WTC11 (cell line): ENCODE results near the gene PLPP7. TPM values are rescaled to one million over a fixed set of nuclear protein-coding genes. Genes with fewer than 3 reads are reported as not detected.

ENCODE experiments used
- ATAC-seq: fragments of 200-7000 bp; cut with Tn5 transposase; 2 replicates; pipeline ENCODE4 v1.10.0; 2021; ENCODE audit warnings: mild to moderate bottlenecking, moderate library complexity
- CTCF ChIA-PET: fragments of 300-600 bp; sonication (Branson Sonifier 250); formaldehyde crosslinking; loops from one replicate; lab custom pipeline; 2021; ENCODE audit warnings: antibody characterized with exemption; lab: Charles Lee
- POLR2A ChIA-PET: fragments of 350-600 bp; sonication (Branson Sonifier 250); formaldehyde crosslinking; loops from one replicate; lab custom pipeline; 2021; ENCODE audit warnings: antibody characterized with exemption; lab: Charles Lee
- DNase-seq: peaks from one replicate; pipeline ENCODE4 v3.0.0; 2021; ENCODE audit warnings: low spot score
- H3K27ac Mint-ChIP-seq: 2 replicates; pipeline ENCODE4 v1.8.0; 2021; ENCODE audit warnings: mixed read lengths
- H3K27me3 Mint-ChIP-seq: 2 replicates; pipeline ENCODE4 v1.8.0; 2021; ENCODE audit warnings: low read depth, mild to moderate bottlenecking, moderate library complexity, mixed read lengths
- H3K36me3 Mint-ChIP-seq: 2 replicates; pipeline ENCODE4 v1.8.0; 2021; ENCODE audit warnings: mixed read lengths
- H3K4me1 Mint-ChIP-seq: 2 replicates; pipeline ENCODE4 v1.8.0; 2022; ENCODE audit warnings: mixed read lengths
- H3K4me3 Mint-ChIP-seq: 2 replicates; pipeline ENCODE4 v1.8.0; 2021; ENCODE audit warnings: mild to moderate bottlenecking, moderate library complexity, mixed read lengths
- H3K9me3 Mint-ChIP-seq: 2 replicates; pipeline ENCODE4 v1.8.0; 2021; ENCODE audit warnings: mixed read lengths
- ATF3 ChIP-seq: sonication (generic); formaldehyde crosslinking; conservative IDR thresholded peaks from 2 replicates; pipeline ENCODE4 v1.8.1; 2022; ENCODE audit warnings: mild to moderate bottlenecking, missing genetic modification reagents
- ATF6 ChIP-seq: sonication (generic); formaldehyde crosslinking; IDR thresholded peaks from 2 replicates; pipeline ENCODE4 v1.8.1; 2023; ENCODE audit warnings: mild to moderate bottlenecking, missing genetic modification reagents
- CBFB ChIP-seq: sonication (generic); formaldehyde crosslinking; IDR thresholded peaks from 2 replicates; pipeline ENCODE4 v1.8.1; 2022; ENCODE audit warnings: mild to moderate bottlenecking, low read depth, missing genetic modification reagents
- ELF4 ChIP-seq: sonication (generic); formaldehyde crosslinking; IDR thresholded peaks from 2 replicates; pipeline ENCODE4 v1.8.1; 2022; ENCODE audit warnings: low read depth, mild to moderate bottlenecking, moderate library complexity, missing genetic modification reagents
- ETV6 ChIP-seq: sonication (generic); formaldehyde crosslinking; IDR thresholded peaks from 2 replicates; pipeline ENCODE4 v1.8.1; 2022; ENCODE audit warnings: mild to moderate bottlenecking, missing genetic modification reagents
- FOXK1 ChIP-seq: sonication (generic); formaldehyde crosslinking; IDR thresholded peaks from 2 replicates; pipeline ENCODE4 v1.8.0; 2022; ENCODE audit warnings: mild to moderate bottlenecking, moderate library complexity, missing genetic modification reagents
- FOXP1 ChIP-seq: sonication (generic); formaldehyde crosslinking; IDR thresholded peaks from 2 replicates; pipeline ENCODE4 v1.8.0; 2022; ENCODE audit warnings: missing genetic modification reagents, mild to moderate bottlenecking, moderate library complexity, borderline replicate concordance
- MXD4 ChIP-seq: fragments of 250-450 bp; sonication (Bioruptor Pico); IDR thresholded peaks from 2 replicates; pipeline ENCODE4 v1.8.0; 2021; ENCODE audit warnings: mild to moderate bottlenecking, moderate library complexity, borderline replicate concordance
- MYBL2 ChIP-seq: sonication (generic); formaldehyde crosslinking; IDR thresholded peaks from 2 replicates; pipeline ENCODE4 v1.8.1; 2023; ENCODE audit warnings: mild to moderate bottlenecking, moderate library complexity, missing genetic modification reagents
- SOX15 ChIP-seq: fragments of 250-450 bp; sonication (Bioruptor Pico); IDR thresholded peaks from 2 replicates; pipeline ENCODE4 v1.9.0; 2021; ENCODE audit warnings: mild to moderate bottlenecking
- SP1 ChIP-seq: sonication (generic); formaldehyde crosslinking; conservative IDR thresholded peaks from 2 replicates; pipeline ENCODE4 v1.8.1; 2022; ENCODE audit warnings: missing genetic modification reagents
- STAT6 ChIP-seq: sonication (generic); formaldehyde crosslinking; conservative IDR thresholded peaks from 2 replicates; pipeline ENCODE4 v1.8.1; 2023; ENCODE audit warnings: mild to moderate bottlenecking, low read depth, missing genetic modification reagents, moderate library complexity
- ZNF317 ChIP-seq: sonication (generic); formaldehyde crosslinking; IDR thresholded peaks from 2 replicates; pipeline ENCODE4 v1.8.1; 2023; ENCODE audit warnings: low read depth, mild to moderate bottlenecking, moderate library complexity, missing genetic modification reagents, borderline replicate concordance
- total RNA-seq: library from RNA; stranded (reverse); gene quantifications from 3 replicates; pipeline ENCODE4 v1.2.3, GENCODE V29; 2021
- TF ChIP-seq, protein P1 (sequence below): sonication (generic); formaldehyde crosslinking; IDR thresholded peaks from 2 replicates; pipeline ENCODE4 v1.8.1; 2022; ENCODE audit warnings: low read depth, mild to moderate bottlenecking, moderate library complexity, missing genetic modification reagents, borderline replicate concordance
- TF ChIP-seq, protein P2 (sequence below): sonication (generic); formaldehyde crosslinking; IDR thresholded peaks from 2 replicates; pipeline ENCODE4 v1.8.1; 2022; ENCODE audit warnings: mild to moderate bottlenecking, moderate library complexity, missing genetic modification reagents
- TF ChIP-seq, protein P3 (sequence below): sonication (generic); formaldehyde crosslinking; IDR thresholded peaks from 2 replicates; pipeline ENCODE4 v1.8.0; 2022; ENCODE audit warnings: missing genetic modification reagents
- TF ChIP-seq, protein P4 (sequence below): fragments of 250-450 bp; sonication (Bioruptor Pico); IDR thresholded peaks from 2 replicates; pipeline ENCODE4 v1.9.0; 2021; ENCODE audit warnings: moderate library complexity, mild to moderate bottlenecking, inconsistent platforms, borderline replicate concordance

The PLPP7 gene
- total RNA-seq, 1 experiment from 2014 or later, result 4.2 TPM

- DNase-seq (no peak), ATAC-seq (no peak)
- no peaks in the 10 kb centered on the region for H3K36me3 Mint-ChIP-seq
- no peaks in the 10 kb centered on the region for H3K27me3 Mint-ChIP-seq
- CTCF ChIA-PET, result interaction anchor here (3.6 kb wide), 1 partner anchor 39 kb away, joined by 12 read pairs; no protein-coding TSS in a partner anchor
- no peak overlapping the region; the same call in 1 of the 2 replicates for H3K27ac Mint-ChIP-seq
- H3K4me3 Mint-ChIP-seq, result no peak overlapping the region
- H3K9me3 Mint-ChIP-seq, result no peaks in the 10 kb centered on the region
- POLR2A ChIA-PET, result interaction anchor here (1.0 kb wide), 1 partner anchor 41 kb away, joined by 3 read pairs; no protein-coding TSS in a partner anchor
- no peaks in the 10 kb centered on the region for H3K4me1 Mint-ChIP-seq
- TF ChIP-seq FOXK1 (CRISPR knock-in tag) (no peak), MXD4 (no peak), CBFB (CRISPR knock-in tag) (no peak), STAT6 (no peak), ETV6 (no peak)
- TF ChIP-seq, protein P1, sequence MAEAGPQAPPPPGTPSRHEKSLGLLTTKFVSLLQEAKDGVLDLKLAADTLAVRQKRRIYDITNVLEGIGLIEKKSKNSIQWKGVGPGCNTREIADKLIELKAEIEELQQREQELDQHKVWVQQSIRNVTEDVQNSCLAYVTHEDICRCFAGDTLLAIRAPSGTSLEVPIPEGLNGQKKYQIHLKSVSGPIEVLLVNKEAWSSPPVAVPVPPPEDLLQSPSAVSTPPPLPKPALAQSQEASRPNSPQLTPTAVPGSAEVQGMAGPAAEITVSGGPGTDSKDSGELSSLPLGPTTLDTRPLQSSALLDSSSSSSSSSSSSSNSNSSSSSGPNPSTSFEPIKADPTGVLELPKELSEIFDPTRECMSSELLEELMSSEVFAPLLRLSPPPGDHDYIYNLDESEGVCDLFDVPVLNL (CRISPR knock-in tag), result no peak
- TF ChIP-seq, protein P2, sequence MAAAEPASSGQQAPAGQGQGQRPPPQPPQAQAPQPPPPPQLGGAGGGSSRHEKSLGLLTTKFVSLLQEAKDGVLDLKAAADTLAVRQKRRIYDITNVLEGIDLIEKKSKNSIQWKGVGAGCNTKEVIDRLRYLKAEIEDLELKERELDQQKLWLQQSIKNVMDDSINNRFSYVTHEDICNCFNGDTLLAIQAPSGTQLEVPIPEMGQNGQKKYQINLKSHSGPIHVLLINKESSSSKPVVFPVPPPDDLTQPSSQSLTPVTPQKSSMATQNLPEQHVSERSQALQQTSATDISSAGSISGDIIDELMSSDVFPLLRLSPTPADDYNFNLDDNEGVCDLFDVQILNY (CRISPR knock-in tag), result no peak
- TF ChIP-seq, protein P3, sequence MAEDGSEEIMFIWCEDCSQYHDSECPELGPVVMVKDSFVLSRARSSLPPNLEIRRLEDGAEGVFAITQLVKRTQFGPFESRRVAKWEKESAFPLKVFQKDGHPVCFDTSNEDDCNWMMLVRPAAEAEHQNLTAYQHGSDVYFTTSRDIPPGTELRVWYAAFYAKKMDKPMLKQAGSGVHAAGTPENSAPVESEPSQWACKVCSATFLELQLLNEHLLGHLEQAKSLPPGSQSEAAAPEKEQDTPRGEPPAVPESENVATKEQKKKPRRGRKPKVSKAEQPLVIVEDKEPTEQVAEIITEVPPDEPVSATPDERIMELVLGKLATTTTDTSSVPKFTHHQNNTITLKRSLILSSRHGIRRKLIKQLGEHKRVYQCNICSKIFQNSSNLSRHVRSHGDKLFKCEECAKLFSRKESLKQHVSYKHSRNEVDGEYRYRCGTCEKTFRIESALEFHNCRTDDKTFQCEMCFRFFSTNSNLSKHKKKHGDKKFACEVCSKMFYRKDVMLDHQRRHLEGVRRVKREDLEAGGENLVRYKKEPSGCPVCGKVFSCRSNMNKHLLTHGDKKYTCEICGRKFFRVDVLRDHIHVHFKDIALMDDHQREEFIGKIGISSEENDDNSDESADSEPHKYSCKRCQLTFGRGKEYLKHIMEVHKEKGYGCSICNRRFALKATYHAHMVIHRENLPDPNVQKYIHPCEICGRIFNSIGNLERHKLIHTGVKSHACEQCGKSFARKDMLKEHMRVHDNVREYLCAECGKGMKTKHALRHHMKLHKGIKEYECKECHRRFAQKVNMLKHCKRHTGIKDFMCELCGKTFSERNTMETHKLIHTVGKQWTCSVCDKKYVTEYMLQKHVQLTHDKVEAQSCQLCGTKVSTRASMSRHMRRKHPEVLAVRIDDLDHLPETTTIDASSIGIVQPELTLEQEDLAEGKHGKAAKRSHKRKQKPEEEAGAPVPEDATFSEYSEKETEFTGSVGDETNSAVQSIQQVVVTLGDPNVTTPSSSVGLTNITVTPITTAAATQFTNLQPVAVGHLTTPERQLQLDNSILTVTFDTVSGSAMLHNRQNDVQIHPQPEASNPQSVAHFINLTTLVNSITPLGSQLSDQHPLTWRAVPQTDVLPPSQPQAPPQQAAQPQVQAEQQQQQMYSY, result no peak
Measured at GRCh38 chr9:131296906-131297500, 7.5 kb downstream of the PLPP7 start.

DNA sequence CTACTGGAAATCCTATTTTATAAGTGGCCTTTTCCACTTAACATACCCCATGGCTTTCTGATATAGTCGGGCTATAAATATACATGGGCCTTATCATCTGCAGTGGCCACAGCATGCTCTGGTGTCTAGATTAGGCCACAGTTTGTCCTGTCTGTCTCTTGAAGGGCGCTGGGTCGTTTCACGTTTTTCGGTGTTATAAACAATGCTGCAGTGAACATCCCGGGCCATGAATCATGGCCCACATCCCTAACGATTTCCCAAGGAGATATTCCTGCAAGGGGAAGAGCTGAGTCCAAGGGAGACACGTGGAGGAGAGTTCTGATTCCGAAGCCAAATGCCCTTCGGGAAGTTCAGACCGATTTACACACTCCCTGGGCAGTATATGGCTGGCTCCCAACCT, 8.4 kb downstream of the PLPP7 start:
- ATAC-seq (no peak), DNase-seq (no peak)
- no peaks in the 10 kb centered on the region for H3K9me3 Mint-ChIP-seq
- H3K27ac Mint-ChIP-seq, result peak overlapping the region; percentile 30
- POLR2A ChIA-PET, result interaction anchor here (1.0 kb wide), 1 partner anchor 41 kb away, joined by 3 read pairs; no protein-coding TSS in a partner anchor
- H3K36me3 Mint-ChIP-seq, result no peaks in the 10 kb centered on the region
- no peaks in the 10 kb centered on the region for H3K27me3 Mint-ChIP-seq
- H3K4me3 Mint-ChIP-seq, result no peak overlapping the region
- H3K4me1 Mint-ChIP-seq, result no peaks in the 10 kb centered on the region
- CTCF ChIA-PET, result interaction anchor here (3.6 kb wide), 1 partner anchor 38 kb away, joined by 12 read pairs; no protein-coding TSS in a partner anchor
- TF ChIP-seq ZNF317 (CRISPR knock-in tag) (no peak), MYBL2 (no peak), ATF6 (CRISPR knock-in tag) (no peak), ELF4 (no peak), SOX15 (no peak), FOXP1 (CRISPR knock-in tag) (no peak), SP1 (CRISPR knock-in tag) (no peak), ATF3 (CRISPR knock-in tag) (no peak)
- TF ChIP-seq, protein P4, sequence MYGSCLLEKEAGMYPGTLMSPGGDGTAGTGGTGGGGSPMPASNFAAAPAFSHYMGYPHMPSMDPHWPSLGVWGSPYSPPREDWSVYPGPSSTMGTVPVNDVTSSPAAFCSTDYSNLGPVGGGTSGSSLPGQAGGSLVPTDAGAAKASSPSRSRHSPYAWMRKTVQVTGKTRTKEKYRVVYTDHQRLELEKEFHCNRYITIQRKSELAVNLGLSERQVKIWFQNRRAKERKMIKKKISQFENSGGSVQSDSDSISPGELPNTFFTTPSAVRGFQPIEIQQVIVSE, result no peak
- TF ChIP-seq, protein P3, result no peak
